Spleen (tissue), 11 donors: Measurements from ENCODE around the gene CEP76. TPM values are rescaled to one million over a fixed set of nuclear protein-coding genes. Genes with fewer than 3 reads are reported as not detected.

ENCODE experiments used
- DNase-seq: peaks from one replicate; pipeline ENCODE4 v3.0.0-alpha.2; 2020
- H3K27ac ChIP-seq, 8 donors: fragments of 200-600 bp; sonication (generic) in 7 of 8; 1 replicate in 4 of 8; 2 replicates in 4 of 8; pipeline versions ENCODE4 v1.5.0 to v1.8.0; 2016 to 2021; ENCODE audit warnings: inconsistent platforms in 4 of 8, mild to moderate bottlenecking in 4 of 8, moderate library complexity in 1 of 8
- H3K27me3 ChIP-seq, 7 donors: fragments of 200-600 bp; sonication (generic) in 6 of 7; replicated peaks in 1 of 7; 1 replicate in 4 of 7; 2 replicates in 3 of 7; pipeline versions ENCODE4 v1.5.0 to v1.8.0; 2016 to 2021; ENCODE audit warnings: inconsistent platforms in 3 of 7, mild to moderate bottlenecking in 1 of 7
- H3K36me3 ChIP-seq, 6 donors: fragments of 200-600 bp; sonication (generic) in 5 of 6; 1 replicate in 4 of 6; 2 replicates in 2 of 6; pipeline versions ENCODE4 v1.5.0 to v1.8.0; 2016 to 2021; ENCODE audit warnings: inconsistent platforms in 2 of 6
- H3K4me1 ChIP-seq, 6 donors: fragments of 200-600 bp; sonication (generic) in 5 of 6; 1 replicate in 3 of 6; 2 replicates in 3 of 6; pipeline versions ENCODE4 v1.5.0 to v1.8.0; 2016 to 2021; ENCODE audit warnings: inconsistent platforms in 3 of 6
- H3K4me3 ChIP-seq, 8 donors: fragments of 200-600 bp; sonication (generic) in 7 of 8; 1 replicate in 4 of 8; 2 replicates in 4 of 8; pipeline versions ENCODE4 v1.5.0 to v1.8.0; 2016 to 2021; ENCODE audit warnings: inconsistent platforms in 4 of 8, mild to moderate bottlenecking in 4 of 8, moderate library complexity in 2 of 8
- H3K9me3 ChIP-seq, 8 donors: fragments of 200-600 bp; sonication (generic) in 7 of 8; 1 replicate in 4 of 8; 2 replicates in 4 of 8; pipeline versions ENCODE4 v1.5.0 to v1.8.0; 2016 to 2021; ENCODE audit warnings: inconsistent platforms in 4 of 8
- POLR2A ChIP-seq, 3 donors: fragments of 450-650 bp; IDR thresholded peaks; one replicate each; pipeline ENCODE4 v1.5.1; 2017; ENCODE audit warnings: antibody characterized with exemption in 3 of 3, mild to moderate bottlenecking in 1 of 3
- POLR2AphosphoS5 ChIP-seq, 3 donors: sonication (generic); formaldehyde crosslinking; IDR thresholded peaks; one replicate each; pipeline ENCODE4 v1.5.1; 2017; ENCODE audit warnings: antibody characterized with exemption in 3 of 3
- WGBS, 5 donors: extraction: QIAGEN DNeasy Blood & Tissue Kit in 3 of 5; methylation state at CpG; one replicate each; pipeline versions ENCODE4 v1.1.5 to v1.1.7; 2013 to 2018; 5-methylcytosine and 5-hydroxymethylcytosine counted together
- intact Hi-C: fragments of 100-400 bp; cut with DNase I; formaldehyde crosslinking; loops from one replicate; pipeline ENCODE4 v1.15.0; 2023; ENCODE audit warnings: low total_unique reads
- polyA plus RNA-seq, 3 donors: library from polyadenylated mRNA; stranded (reverse); fragments of 200-250 nt; gene quantifications; one replicate each; pipeline ENCODE4 v1.2.1, GENCODE V29; 2013
- total RNA-seq, 7 donors: library from RNA; depleted of rRNA in 3 of 7; stranded (reverse); fragments of >200 nt in 3 of 7; fragmentation: NEBNext Ultra II Directional in 4 of 7; extraction: Animal tissue kit (Norgen Biotek cat#: 25700) in 4 of 7; gene quantifications; one replicate each; pipeline versions ENCODE4 v1.1.0 to v1.2.1, GENCODE V29; 2016 to 2021
- TF ChIP-seq, protein P1 (sequence below), 11 experiments: fragments of 200-600 bp in 7 of 11; fragments of 450-650 bp in 4 of 11; sonication (generic) in 4 of 11; IDR thresholded peaks in 8 of 11; conservative IDR thresholded peaks in 3 of 11; 1 replicate in 7 of 11; 2 replicates in 4 of 11; pipeline versions ENCODE4 v1.4.0 to v1.8.0; 2016 to 2021; ENCODE audit warnings: antibody characterized with exemption in 11 of 11, inconsistent platforms in 4 of 11, mild to moderate bottlenecking in 1 of 11
- donor health status: healthy with polysubstance abuse.
- donor health status: DM: no; HTN: no; CAD: no; lungs with moderate emphysema.
- donor health status: DM: no; HTN: no; CAD: no.
- donor health status: Bipolar disorder and iron deficiency.
- donor health status: healthy.
- donor health status: DM: no; HTN: no; CAD: no.
- donor health status: DM: yes; HTN: yes; CAD: no.

Gene CEP76
- total and polyA plus RNA-seq, 10 donors, result 1.5 to 21.2 (median 6.3) TPM

DNA sequence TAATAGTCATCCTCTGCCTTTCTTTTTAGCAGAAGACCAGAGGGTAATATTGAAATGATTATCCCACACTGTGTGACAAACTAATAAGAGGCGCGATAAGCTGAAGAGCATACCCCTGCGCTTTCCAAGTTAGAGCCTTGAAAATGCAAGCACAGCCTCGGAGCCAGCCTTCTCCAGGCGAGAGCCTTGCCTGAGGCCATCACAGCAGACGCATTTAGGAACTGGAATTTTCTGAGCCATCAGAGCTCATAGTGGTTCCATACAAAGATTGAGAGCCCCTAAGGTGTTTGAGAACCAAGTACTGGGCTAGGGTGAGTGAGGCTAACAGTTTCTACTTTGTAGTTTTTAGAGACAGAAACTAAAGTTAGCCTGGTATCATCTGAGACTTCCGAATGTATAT, 20.2 kb upstream of the CEP76 start:
- Histone ChIP-seq H3K4me1 (peaks cover 0 to 8% (median 0%) of the 10 kb centered on the region in 6 donors), H3K36me3 (peaks cover 4 to 93% (median 81%) of the 10 kb centered on the region in 6 donors), H3K27ac (no peak overlapping the region), H3K4me3 (no peak overlapping the region), H3K27me3 (no peaks in the 10 kb centered on the region), H3K9me3 (no peaks in the 10 kb centered on the region)
- intact Hi-C loops, result no loop called here
- DNase-seq, result no peak
- TF ChIP-seq POLR2AphosphoS5 (IDR thresholded peaks at IDR 0.05) (no peak), POLR2A (IDR thresholded peaks at IDR 0.05) (no peak)
- TF ChIP-seq, protein P1, sequence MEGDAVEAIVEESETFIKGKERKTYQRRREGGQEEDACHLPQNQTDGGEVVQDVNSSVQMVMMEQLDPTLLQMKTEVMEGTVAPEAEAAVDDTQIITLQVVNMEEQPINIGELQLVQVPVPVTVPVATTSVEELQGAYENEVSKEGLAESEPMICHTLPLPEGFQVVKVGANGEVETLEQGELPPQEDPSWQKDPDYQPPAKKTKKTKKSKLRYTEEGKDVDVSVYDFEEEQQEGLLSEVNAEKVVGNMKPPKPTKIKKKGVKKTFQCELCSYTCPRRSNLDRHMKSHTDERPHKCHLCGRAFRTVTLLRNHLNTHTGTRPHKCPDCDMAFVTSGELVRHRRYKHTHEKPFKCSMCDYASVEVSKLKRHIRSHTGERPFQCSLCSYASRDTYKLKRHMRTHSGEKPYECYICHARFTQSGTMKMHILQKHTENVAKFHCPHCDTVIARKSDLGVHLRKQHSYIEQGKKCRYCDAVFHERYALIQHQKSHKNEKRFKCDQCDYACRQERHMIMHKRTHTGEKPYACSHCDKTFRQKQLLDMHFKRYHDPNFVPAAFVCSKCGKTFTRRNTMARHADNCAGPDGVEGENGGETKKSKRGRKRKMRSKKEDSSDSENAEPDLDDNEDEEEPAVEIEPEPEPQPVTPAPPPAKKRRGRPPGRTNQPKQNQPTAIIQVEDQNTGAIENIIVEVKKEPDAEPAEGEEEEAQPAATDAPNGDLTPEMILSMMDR (IDR thresholded peaks at IDR 0.05 in 8 of 11, conservative IDR thresholded peaks at IDR 0.05 in 3 of 11), result no peak
- WGBS, 5 donors, result 82 to 96% (median 84%) methylated on average over 6 to 7 of the region's 7 CpGs

DNA sequence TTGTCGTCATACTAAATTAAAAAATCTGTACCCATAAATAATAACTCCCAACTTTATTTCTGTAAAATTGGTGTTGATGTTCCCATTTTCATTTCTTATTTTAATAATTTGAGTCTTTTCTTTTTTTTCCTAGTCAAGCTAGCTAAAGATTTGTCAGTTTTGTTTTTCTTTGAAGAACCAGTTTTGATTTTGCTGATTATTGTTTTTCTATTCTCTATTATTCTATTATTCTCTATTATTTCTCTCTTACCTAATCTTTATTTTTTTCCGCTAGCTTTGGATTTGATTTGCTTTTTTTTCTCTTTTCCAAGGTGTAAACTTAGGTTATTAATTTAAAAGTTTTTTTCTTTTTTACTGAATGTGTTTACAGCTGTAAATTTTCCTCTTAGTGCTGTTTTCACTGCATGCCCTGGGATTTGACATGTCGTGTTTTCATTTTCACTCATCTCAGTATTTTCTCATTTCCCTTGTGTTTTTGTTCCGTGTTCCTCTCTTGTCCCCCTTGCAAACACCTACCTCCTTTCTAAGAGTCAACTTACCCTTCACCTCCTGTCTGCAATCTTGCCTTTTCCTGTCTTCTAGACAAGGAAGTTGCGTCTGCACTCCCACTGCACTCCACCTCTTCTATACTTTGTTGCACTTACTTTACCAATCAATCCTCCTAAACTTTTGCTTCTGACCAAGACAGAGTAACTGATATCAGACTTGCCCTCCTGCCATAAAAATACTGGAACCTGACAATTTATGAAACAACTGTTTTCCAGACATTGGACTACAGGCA, 19.2 kb upstream of the CEP76 start:
- TF ChIP-seq POLR2AphosphoS5 (IDR thresholded peaks at IDR 0.05), result no peak
- TF ChIP-seq, protein P1 (IDR thresholded peaks at IDR 0.05 in 8 of 11, conservative IDR thresholded peaks at IDR 0.05 in 3 of 11), result no peak
- TF ChIP-seq POLR2A (IDR thresholded peaks at IDR 0.05), result no peak
- Histone ChIP-seq H3K36me3 (peaks cover 4 to 100% (median 80%) of the 10 kb centered on the region in 6 donors), H3K4me3 (no peak overlapping the region), H3K27me3 (no peaks in the 10 kb centered on the region), H3K9me3 (no peaks in the 10 kb centered on the region), H3K27ac (no peak overlapping the region), H3K4me1 (peaks cover 0 to 3% (median 0%) of the 10 kb centered on the region in 6 donors)
- intact Hi-C loops, result no loop called here
- no peak for DNase-seq
- WGBS, 5 donors, result 67 to 87% (median 75%) methylated on average over 5 of the region's 5 CpGs

DNA sequence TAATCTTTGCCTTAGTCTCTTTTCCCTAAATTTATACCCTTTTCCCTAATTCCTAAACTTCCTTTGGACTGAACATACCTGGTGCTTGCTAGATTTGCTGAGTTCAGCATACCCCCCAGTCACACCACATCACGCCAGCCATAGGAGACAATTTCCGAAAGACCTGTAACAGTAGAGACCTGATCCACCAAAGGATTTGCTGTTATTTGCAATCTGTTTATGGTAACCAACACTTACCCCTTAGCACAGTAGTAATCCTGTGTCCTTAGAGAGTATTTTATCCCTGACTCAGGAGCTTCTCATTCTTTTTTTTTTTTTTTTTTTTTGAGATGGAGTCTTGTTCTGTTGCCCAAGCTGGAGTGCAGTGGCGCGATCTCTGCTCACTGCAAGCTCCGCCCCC, 8.9 kb upstream of the CEP76 start:
- DNase-seq, result no peak
- TF ChIP-seq POLR2A (IDR thresholded peaks at IDR 0.05) (no peak), POLR2AphosphoS5 (IDR thresholded peaks at IDR 0.05) (no peak)
- TF ChIP-seq, protein P1 (IDR thresholded peaks at IDR 0.05 in 8 of 11, conservative IDR thresholded peaks at IDR 0.05 in 3 of 11), result no peak
- H3K4me3 ChIP-seq, result no peak overlapping the region
- no peak overlapping the region for H3K27ac ChIP-seq
- H3K36me3 ChIP-seq, result peaks cover 0 to 100% (median 90%) of the 10 kb centered on the region in 6 donors
- H3K4me1 ChIP-seq, result peaks cover 0 to 12% (median 0%) of the 10 kb centered on the region in 6 donors
- WGBS, 5 donors, result 94 to 100% (median 98%) methylated on average over 5 of the region's 5 CpGs
- intact Hi-C loops, result no loop called here
- no peaks in the 10 kb centered on the region for H3K27me3 ChIP-seq
- H3K9me3 ChIP-seq, result no peaks in the 10 kb centered on the region

DNA sequence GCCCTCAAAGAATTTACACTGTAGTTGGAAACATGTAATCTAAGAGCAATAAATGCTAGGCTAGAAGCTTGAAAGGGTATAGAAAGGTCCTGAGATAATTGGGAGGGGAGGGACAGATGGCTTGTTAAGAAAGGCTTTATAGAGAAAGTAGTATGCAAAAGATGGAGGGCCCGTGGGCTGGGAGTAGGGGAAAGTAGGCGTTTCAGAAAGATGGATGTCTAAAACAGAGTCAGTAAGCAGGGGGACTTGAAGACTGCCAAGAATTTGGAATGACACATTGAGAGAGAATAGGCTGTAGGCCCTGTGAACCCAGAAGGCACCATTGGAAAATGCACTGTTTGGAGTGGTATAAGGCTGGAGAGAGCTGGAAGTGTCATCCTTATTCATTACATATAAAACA, 1.1 kb upstream of the CEP76 start:
- Histone ChIP-seq H3K9me3 (no peaks in the 10 kb centered on the region), H3K27me3 (no peaks in the 10 kb centered on the region), H3K27ac (peak overlapping the region in 6 of 8 donors; percentile 95 to 99 (median 97)), H3K4me3 (peak overlapping the region; percentile 66 to 93 (median 86)), H3K4me1 (peaks cover 17 to 63% (median 47%) of the 10 kb centered on the region in 6 donors), H3K36me3 (peaks cover 0 to 46% (median 32%) of the 10 kb centered on the region in 6 donors)
- TF ChIP-seq POLR2A (IDR thresholded peaks at IDR 0.05), result no peak
- TF ChIP-seq POLR2AphosphoS5 (IDR thresholded peaks at IDR 0.05), result no peak
- TF ChIP-seq, protein P1 (IDR thresholded peaks at IDR 0.05 in 8 of 11, conservative IDR thresholded peaks at IDR 0.05 in 3 of 11), result no peak
- DNase-seq, result no peak
- intact Hi-C loops, result no loop called here
- WGBS, 5 donors, result 0 to 2% (median 1%) methylated on average over 2 of the region's 2 CpGs
